Astrocyte (in vitro differentiated cells and primary cell): Measurements from ENCODE around the gene CALR3. TPM values are rescaled to one million over a fixed set of nuclear protein-coding genes. Genes with fewer than 3 reads are reported as not detected.
A peak's percentile ranks its signal among the peaks of the same experiment; 100 is the strongest.

Source experiments
- DNase-seq: peaks from one replicate; pipeline ENCODE4 v3.0.0-alpha.2; 2010; ENCODE audit warnings: low read depth
- FAIRE-seq: peaks from 2 replicates; lab custom pipeline; 2011; peaks lifted over from hg19 to GRCh38; lab: Jason Lieb, UNC
- H2AFZ ChIP-seq: 2 replicates; pipeline ENCODE4 v1.6.0; 2012; ENCODE audit warnings: low read depth, low read length, inconsistent platforms
- H3K27ac ChIP-seq: 2 replicates; pipeline ENCODE4 v1.5.1; 2011; ENCODE audit warnings: low read depth, low read length, inconsistent platforms
- H3K27me3 ChIP-seq: 2 replicates; pipeline ENCODE4 v1.6.0; 2011; ENCODE audit warnings: low read length, inconsistent platforms; ENCODE audit not compliant: insufficient read depth
- H3K36me3 ChIP-seq: 2 replicates; pipeline ENCODE4 v1.5.1; 2011; ENCODE audit warnings: low read length, inconsistent platforms; ENCODE audit not compliant: insufficient read depth
- H3K4me1 ChIP-seq: 2 replicates; pipeline ENCODE4 v1.5.1; 2011; ENCODE audit warnings: low read length, inconsistent platforms; ENCODE audit not compliant: insufficient read depth
- H3K4me2 ChIP-seq: 2 replicates; pipeline ENCODE4 v1.6.0; 2012; ENCODE audit warnings: low read length, inconsistent platforms
- H3K4me3 ChIP-seq: 2 replicates; pipeline ENCODE4 v1.5.1; 2011; ENCODE audit warnings: low read depth, mild to moderate bottlenecking, low read length, inconsistent platforms; ENCODE audit not compliant: insufficient read depth
- H3K79me2 ChIP-seq: 2 replicates; pipeline ENCODE4 v1.6.0; 2012; ENCODE audit warnings: mild to moderate bottlenecking, low read length, inconsistent platforms; ENCODE audit not compliant: insufficient read depth
- H3K9ac ChIP-seq: 2 replicates; pipeline ENCODE4 v1.6.0; 2012; ENCODE audit warnings: mild to moderate bottlenecking, low read length, inconsistent platforms
- H3K9me3 ChIP-seq: 2 replicates; pipeline ENCODE4 v1.5.1; 2012; ENCODE audit warnings: low read depth, mild to moderate bottlenecking, low read length, inconsistent platforms; ENCODE audit not compliant: insufficient read depth
- H4K20me1 ChIP-seq: 2 replicates; pipeline ENCODE4 v1.6.0; 2012; ENCODE audit warnings: low read length, inconsistent platforms; ENCODE audit not compliant: insufficient read depth
- H3K27ac Mint-ChIP-seq: one replicate; pipeline ENCODE4 v1.8.0; 2021; ENCODE audit warnings: mild to moderate bottlenecking, mixed read lengths; ENCODE audit not compliant: unreplicated experiment
- H3K27me3 Mint-ChIP-seq: one replicate; pipeline ENCODE4 v1.8.0; 2021; ENCODE audit warnings: low read depth, mixed read lengths; ENCODE audit not compliant: unreplicated experiment
- H3K36me3 Mint-ChIP-seq: one replicate; pipeline ENCODE4 v1.8.0; 2021; ENCODE audit warnings: low read depth, mixed read lengths; ENCODE audit not compliant: unreplicated experiment
- H3K4me1 Mint-ChIP-seq: one replicate; pipeline ENCODE4 v1.8.0; 2021; ENCODE audit warnings: low read depth, mixed read lengths; ENCODE audit not compliant: unreplicated experiment
- H3K4me3 Mint-ChIP-seq: one replicate; pipeline ENCODE4 v1.8.0; 2021; ENCODE audit warnings: mild to moderate bottlenecking, moderate library complexity, mixed read lengths; ENCODE audit not compliant: unreplicated experiment
- H3K9me3 Mint-ChIP-seq: one replicate; pipeline ENCODE4 v1.8.0; 2021; ENCODE audit warnings: mild to moderate bottlenecking, mixed read lengths; ENCODE audit not compliant: unreplicated experiment
- EZH2 ChIP-seq: IDR thresholded peaks from 2 replicates; pipeline ENCODE4 v1.6.1; 2012; ENCODE audit warnings: mild to moderate bottlenecking, low read length, inconsistent platforms; ENCODE audit not compliant: insufficient read depth
- total RNA-seq: library from RNA; stranded (reverse); gene quantifications from 2 replicates; pipeline ENCODE4 v1.2.1, GENCODE V29; 2021
- TF ChIP-seq, protein P1 (sequence below): IDR thresholded peaks from 2 replicates; pipeline ENCODE4 v1.5.1; 2011; ENCODE audit warnings: low read depth, mild to moderate bottlenecking, inconsistent platforms, low read length, moderate library complexity; ENCODE audit not compliant: insufficient read depth

The CALR3 gene
- total RNA-seq, 1 donor from 2014 or later: not detected

DNA sequence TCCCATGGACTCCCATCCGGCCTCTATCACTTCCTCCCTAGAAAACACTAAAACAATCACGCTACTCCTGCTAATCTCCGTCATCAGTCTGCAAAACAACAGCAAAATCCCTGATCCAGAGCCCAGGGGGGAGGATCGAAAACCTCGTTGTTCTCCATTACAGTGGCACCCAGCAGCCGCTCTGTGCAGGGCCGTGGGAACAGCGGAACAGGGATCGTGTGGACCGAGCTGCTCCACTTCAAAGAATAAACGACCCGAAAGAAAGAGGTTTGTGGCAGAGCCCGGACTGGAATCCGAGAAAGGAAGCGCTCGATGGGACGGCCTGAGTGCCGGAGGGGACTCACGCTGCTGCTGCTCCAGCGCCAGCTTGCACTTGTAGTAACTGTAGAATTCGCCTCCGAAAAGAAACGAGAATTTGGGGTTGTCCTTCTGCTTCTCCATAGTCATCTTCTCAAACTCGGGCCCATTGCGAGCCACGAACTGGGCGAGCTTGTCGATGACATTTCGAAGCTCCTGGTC lies 45.6 kb upstream of the CALR3 start:
- FAIRE-seq (no peak), DNase-seq (no peak)
- peak overlapping the region; percentile 68 for H2AFZ ChIP-seq
- H3K27me3 Mint-ChIP-seq: no peaks in the 10 kb centered on the region
- TF ChIP-seq, protein P1, sequence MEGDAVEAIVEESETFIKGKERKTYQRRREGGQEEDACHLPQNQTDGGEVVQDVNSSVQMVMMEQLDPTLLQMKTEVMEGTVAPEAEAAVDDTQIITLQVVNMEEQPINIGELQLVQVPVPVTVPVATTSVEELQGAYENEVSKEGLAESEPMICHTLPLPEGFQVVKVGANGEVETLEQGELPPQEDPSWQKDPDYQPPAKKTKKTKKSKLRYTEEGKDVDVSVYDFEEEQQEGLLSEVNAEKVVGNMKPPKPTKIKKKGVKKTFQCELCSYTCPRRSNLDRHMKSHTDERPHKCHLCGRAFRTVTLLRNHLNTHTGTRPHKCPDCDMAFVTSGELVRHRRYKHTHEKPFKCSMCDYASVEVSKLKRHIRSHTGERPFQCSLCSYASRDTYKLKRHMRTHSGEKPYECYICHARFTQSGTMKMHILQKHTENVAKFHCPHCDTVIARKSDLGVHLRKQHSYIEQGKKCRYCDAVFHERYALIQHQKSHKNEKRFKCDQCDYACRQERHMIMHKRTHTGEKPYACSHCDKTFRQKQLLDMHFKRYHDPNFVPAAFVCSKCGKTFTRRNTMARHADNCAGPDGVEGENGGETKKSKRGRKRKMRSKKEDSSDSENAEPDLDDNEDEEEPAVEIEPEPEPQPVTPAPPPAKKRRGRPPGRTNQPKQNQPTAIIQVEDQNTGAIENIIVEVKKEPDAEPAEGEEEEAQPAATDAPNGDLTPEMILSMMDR: no peak
- no peak for TF ChIP-seq EZH2
- peaks cover 16% of the 10 kb centered on the region for H3K4me1 Mint-ChIP-seq
- H3K4me2 ChIP-seq: peak overlapping the region; percentile 97
- H3K4me3 ChIP-seq: peak overlapping the region; percentile 95
- H3K4me3 Mint-ChIP-seq: peak overlapping the region; percentile 93
- no peaks in the 10 kb centered on the region for H3K9me3 ChIP-seq
- no peaks in the 10 kb centered on the region for H3K27me3 ChIP-seq
- peak overlapping the region; percentile 95 for H3K9ac ChIP-seq
- H3K4me1 ChIP-seq: peaks cover 13% of the 10 kb centered on the region
- peaks cover 52% of the 10 kb centered on the region for H4K20me1 ChIP-seq
- H3K36me3 ChIP-seq: no peaks in the 10 kb centered on the region
- H3K36me3 Mint-ChIP-seq: peaks cover 23% of the 10 kb centered on the region
- H3K27ac ChIP-seq: peak overlapping the region; percentile 85
- H3K79me2 ChIP-seq: peaks cover 78% of the 10 kb centered on the region
- H3K9me3 Mint-ChIP-seq: peaks cover 6% of the 10 kb centered on the region
- H3K27ac Mint-ChIP-seq: peak overlapping the region; percentile 73

GRCh38 chr19:16540948-16541347 lies 45.0 kb upstream of the CALR3 start:
- peaks cover 6% of the 10 kb centered on the region for H3K9me3 Mint-ChIP-seq
- TF ChIP-seq, protein P1: no peak
- TF ChIP-seq EZH2: no peak
- Histone ChIP-seq H3K9ac (peak overlapping the region; percentile 95), H3K4me2 (peak overlapping the region; percentile 97), H3K4me3 (peak overlapping the region; percentile 95), H3K27me3 (no peaks in the 10 kb centered on the region), H3K9me3 (no peaks in the 10 kb centered on the region), H3K36me3 (no peaks in the 10 kb centered on the region), H2AFZ (no peak overlapping the region), H3K4me1 (peaks cover 13% of the 10 kb centered on the region), H4K20me1 (peaks cover 58% of the 10 kb centered on the region), H3K79me2 (peaks cover 85% of the 10 kb centered on the region), H3K27ac (peak overlapping the region; percentile 85)
- DNase-seq (no peak), FAIRE-seq (no peak)
- peaks cover 16% of the 10 kb centered on the region for H3K4me1 Mint-ChIP-seq
- H3K36me3 Mint-ChIP-seq: peaks cover 23% of the 10 kb centered on the region
- no peaks in the 10 kb centered on the region for H3K27me3 Mint-ChIP-seq
- peak overlapping the region; percentile 93 for H3K4me3 Mint-ChIP-seq
- peak overlapping the region; percentile 73 for H3K27ac Mint-ChIP-seq

DNA sequence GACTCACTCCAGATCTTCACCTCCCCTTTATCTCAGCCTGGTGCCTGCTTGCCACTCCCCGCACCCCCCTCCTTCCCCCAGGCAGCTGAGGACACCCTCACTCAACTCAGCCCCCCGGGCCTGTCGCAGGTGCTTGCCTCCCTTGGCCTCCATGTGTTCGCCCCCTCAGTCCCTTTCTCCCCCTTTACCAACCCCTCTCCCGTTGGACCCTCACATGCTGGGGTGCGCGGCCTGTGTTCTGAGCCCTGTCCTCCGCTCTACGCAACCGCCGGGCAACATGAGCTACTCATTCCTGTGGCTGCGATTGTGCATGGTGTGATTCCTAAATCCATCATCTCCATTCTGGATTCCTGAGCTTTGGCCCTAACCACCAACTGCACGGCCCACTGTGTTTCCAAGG lies 41.1 kb upstream of the CALR3 start:
- TF ChIP-seq, protein P1: no peak
- no peak for TF ChIP-seq EZH2
- Histone ChIP-seq H3K27ac (no peak overlapping the region), H4K20me1 (peaks cover 81% of the 10 kb centered on the region), H3K4me1 (peaks cover 7% of the 10 kb centered on the region), H3K79me2 (peaks cover 74% of the 10 kb centered on the region), H3K4me3 (no peak overlapping the region), H3K9ac (no peak overlapping the region), H3K36me3 (peaks cover 13% of the 10 kb centered on the region), H3K27me3 (no peaks in the 10 kb centered on the region), H2AFZ (no peak overlapping the region), H3K4me2 (no peak overlapping the region), H3K9me3 (no peaks in the 10 kb centered on the region)
- peaks cover 6% of the 10 kb centered on the region for H3K9me3 Mint-ChIP-seq
- no peaks in the 10 kb centered on the region for H3K27me3 Mint-ChIP-seq
- no peak overlapping the region for H3K27ac Mint-ChIP-seq
- peaks cover 27% of the 10 kb centered on the region for H3K36me3 Mint-ChIP-seq
- DNase-seq (no peak), FAIRE-seq (no peak)
- H3K4me3 Mint-ChIP-seq: no peak overlapping the region
- H3K4me1 Mint-ChIP-seq: peaks cover 5% of the 10 kb centered on the region
